ENCODE measurements around the gene ACACA. TPM values are rescaled to one million over a fixed set of nuclear protein-coding genes. Genes with fewer than 3 reads are reported as not detected.
"Not testable (repeated sequence)": the region's sequence is repeated elsewhere in the genome, so short reads cannot be mapped to it uniquely, and the experiment has no call there.

ACACA gene
- 10 to 100 TPM; 31.1 to 50.1 (median 38.6) TPM for polyA plus RNA-seq (ENCODE audit: insufficient read length in 4 of 4)

- peak; percentile 31 to 42 (median 35) for DNase-seq (ENCODE audit: low read depth in 4 of 4, low spot score in 2 of 4)
Observed at GRCh38 chr17:37406635-37407461, at the start of gene ACACA, which contains the start of gene TADA2A. Gene ACACA (minus strand): TSS chr17:37406836. CDS start chr17:37406299, 537 bp downstream. Gene TADA2A (plus strand): TSS chr17:37406886. CDS start chr17:37411366, 4,480 bp downstream.

DNA sequence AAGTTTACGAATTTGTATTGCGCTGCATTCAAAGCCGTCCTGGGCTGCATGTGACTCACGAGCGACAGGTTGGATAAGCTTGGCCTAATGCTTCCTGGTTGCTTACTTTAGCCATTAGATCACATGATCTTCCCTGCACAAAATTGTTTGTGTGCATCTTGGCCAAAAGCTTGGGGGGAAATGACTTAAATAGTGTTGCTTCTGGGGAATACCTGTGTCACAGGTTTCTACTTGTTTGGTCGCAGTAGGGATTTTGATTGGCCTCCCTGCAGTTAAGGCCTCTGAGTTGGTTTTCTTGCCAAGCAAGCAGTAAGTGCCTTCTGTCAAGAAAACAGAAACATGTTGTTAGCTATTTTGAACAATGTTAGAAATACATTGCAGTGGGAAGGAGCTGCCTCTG is 43.5 kb upstream of the ACACA start:
- no peak for DNase-seq (ENCODE audit: low read depth in 4 of 4, low spot score in 2 of 4)

DNA sequence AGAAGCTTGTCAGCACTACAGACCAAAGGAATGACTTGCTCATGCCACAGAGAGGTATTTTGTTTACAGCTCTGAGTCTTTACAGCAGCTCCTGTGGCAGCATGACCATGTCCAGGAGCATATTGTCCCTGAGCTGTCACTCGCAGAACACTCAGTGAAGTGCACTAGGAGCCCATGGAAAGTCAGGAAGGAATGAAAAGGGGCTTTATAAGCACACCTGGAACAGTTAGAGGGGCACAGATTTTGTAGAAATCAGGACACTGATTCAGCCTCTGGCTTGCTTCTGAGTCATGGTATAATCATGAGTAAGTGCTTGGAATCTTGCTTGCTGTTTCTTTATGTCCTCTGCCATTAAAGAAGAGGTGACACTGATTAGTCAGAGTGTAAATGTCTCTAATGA is 41.0 kb upstream of the ACACA start:
- no peak for DNase-seq (ENCODE audit: low read depth in 4 of 4, low spot score in 2 of 4)

GRCh38 chr17:37446027-37446426 is 39.4 kb upstream of the ACACA start:
- DNase-seq (ENCODE audit: low read depth in 4 of 4, low spot score in 2 of 4): no peak

GRCh38 chr17:37441369-37442014 is 34.9 kb upstream of the ACACA start:
- not testable (repeated sequence) for DNase-seq (ENCODE audit: low read depth in 4 of 4, low spot score in 2 of 4)

DNA sequence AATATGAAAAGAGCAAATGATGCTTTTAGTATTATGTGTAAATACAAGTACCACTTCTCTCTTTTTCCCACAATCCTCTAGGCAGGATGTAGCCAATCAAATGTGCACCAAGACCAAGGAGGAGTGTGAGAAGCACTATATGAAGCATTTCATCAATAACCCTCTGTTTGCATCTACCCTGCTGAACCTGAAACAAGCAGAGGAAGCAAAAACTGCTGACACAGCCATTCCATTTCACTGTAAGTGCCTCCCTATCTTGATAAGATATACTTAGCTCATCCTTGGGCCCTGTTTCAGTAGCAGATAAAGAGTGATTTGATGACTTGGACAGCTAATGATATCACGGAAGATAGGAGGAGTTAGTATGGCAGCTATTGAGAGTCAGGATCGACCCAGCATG is 33.8 kb upstream of the ACACA start:
- DNase-seq (ENCODE audit: low read depth in 4 of 4, low spot score in 2 of 4): no peak

DNA sequence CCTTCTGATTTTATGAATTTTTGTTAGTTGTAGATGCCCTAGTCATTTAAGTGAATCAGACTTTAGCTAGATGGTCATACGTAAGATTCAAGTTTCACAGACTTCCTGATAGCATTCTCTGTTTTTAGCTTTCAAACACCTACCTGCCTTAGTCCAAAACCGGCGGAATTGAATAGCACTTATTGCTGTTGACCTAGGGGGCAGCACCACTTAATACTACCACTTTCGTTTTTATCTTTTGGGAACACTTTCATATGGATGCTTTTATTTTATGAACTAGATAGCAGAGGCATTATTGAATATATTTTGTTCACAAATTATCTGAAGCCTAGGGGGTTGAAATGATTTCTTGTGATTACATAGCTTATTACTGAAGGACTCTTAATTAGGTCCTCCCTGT is 31.5 kb upstream of the ACACA start:
- no peak for DNase-seq (ENCODE audit: low read depth in 4 of 4, low spot score in 2 of 4)

- DNase-seq (ENCODE audit: low read depth in 4 of 4, low spot score in 2 of 4): no peak
Observed at GRCh38 chr17:37432671-37433070, 26.0 kb upstream of the ACACA start.

- no peak for DNase-seq (ENCODE audit: low read depth in 4 of 4, low spot score in 2 of 4)
Observed at GRCh38 chr17:37430051-37430627, 23.5 kb upstream of the ACACA start.

GRCh38 chr17:37429453-37429852 is 22.8 kb upstream of the ACACA start:
- no peak for DNase-seq (ENCODE audit: low read depth in 4 of 4, low spot score in 2 of 4)

- no peak for DNase-seq (ENCODE audit: low read depth in 4 of 4, low spot score in 2 of 4)
Observed at GRCh38 chr17:37429039-37429438, 22.4 kb upstream of the ACACA start.

- DNase-seq (ENCODE audit: low read depth in 4 of 4, low spot score in 2 of 4): no peak
Observed at GRCh38 chr17:37425268-37425667, 18.6 kb upstream of the ACACA start.

DNA sequence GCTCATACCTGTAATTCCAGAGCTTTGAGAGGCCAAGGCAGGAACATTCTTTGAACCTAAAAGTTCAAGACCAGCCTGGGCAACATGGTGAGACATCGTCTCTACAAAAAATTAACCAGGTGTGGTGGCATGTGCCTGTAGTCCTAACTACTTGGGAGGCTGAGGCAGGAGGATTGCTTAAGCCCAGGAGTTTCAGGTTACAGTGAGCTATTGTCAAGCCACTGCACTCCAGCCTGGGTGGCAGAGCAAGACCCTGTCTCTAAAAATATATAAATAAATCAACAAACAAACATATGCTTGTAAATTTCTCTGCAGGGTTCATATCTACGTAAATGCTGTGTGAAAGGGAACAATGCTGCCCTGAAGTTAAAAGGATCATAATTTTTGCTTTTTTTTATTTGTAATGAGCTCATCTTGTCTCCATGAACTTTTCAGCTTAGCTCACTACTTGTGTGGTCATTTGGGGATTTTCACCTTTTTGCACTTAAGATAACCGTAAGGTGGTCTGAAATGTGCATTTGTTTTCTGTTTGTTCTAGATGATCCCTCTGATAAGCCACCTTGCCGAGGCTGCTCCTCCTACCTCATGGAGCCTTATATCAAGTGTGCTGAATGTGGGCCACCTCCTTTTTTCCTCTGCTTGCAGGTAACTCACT is 16.5 kb upstream of the ACACA start:
- no peak for DNase-seq (ENCODE audit: low read depth in 4 of 4, low spot score in 2 of 4)

GRCh38 chr17:37417852-37418251 is 11.2 kb upstream of the ACACA start:
- no peak for DNase-seq (ENCODE audit: low read depth in 4 of 4, low spot score in 2 of 4)

GRCh38 chr17:37413875-37414519 is 7.4 kb upstream of the ACACA start:
- no peak for DNase-seq (ENCODE audit: low read depth in 4 of 4, low spot score in 2 of 4)

- DNase-seq (ENCODE audit: low read depth in 4 of 4, low spot score in 2 of 4): no peak
Observed at GRCh38 chr17:37410357-37410756, 3.7 kb upstream of the ACACA start.

- not testable (repeated sequence) for DNase-seq (ENCODE audit: low read depth in 4 of 4, low spot score in 2 of 4)
Observed at GRCh38 chr17:37408145-37408479, 1.5 kb upstream of the ACACA start.

- peak in 3 of 4 donors; percentile 7 to 37 (median 29) for DNase-seq (ENCODE audit: low read depth in 4 of 4, low spot score in 2 of 4)
Observed at GRCh38 chr17:37405955-37406634, 541 bp downstream of the ACACA start.

DNA sequence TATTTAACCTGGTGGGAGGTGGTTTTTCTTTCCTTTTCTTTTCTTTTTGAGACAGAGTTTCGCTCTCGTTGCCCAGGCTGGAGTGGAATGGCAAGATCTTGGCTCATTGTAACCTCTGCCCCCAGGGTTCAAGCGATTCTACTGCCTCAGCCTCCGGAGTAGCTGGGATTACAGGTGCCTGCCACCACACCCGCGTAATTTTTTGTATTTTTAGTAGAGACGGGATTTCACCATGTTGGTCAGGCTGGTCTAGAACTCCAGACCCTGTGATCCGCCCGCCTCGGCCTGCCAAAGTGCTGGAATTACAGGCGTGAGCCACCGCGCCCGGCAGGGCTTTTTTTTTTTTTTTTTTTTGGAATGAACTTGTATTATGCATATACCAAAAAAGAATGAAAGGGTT is 1.1 kb downstream of the ACACA start:
- DNase-seq (ENCODE audit: low read depth in 4 of 4, low spot score in 2 of 4): not testable (repeated sequence)

- no peak for DNase-seq (ENCODE audit: low read depth in 4 of 4, low spot score in 2 of 4)
Observed at GRCh38 chr17:37400505-37400904, 6.1 kb downstream of the ACACA start.

Measured in left renal cortex interstitium (tissue), 4 donors.